GM21360 (cell line): ENCODE data around the gene WWC2.
"Not testable (repeated sequence)": the region's sequence is repeated elsewhere in the genome, so short reads cannot be mapped to it uniquely, and the experiment has no call there.

Source experiments
- ATAC-seq: cut with Tn5 transposase; IDR thresholded peaks from one replicate; pipeline ENCODE4 v1.9.1; 2021; ENCODE audit warnings: mild to moderate bottlenecking, moderate library complexity; ENCODE audit not compliant: unreplicated experiment

Gene WWC2

GRCh38 chr4:183139972-183140570 is 41.0 kb downstream of the WWC2 start:
- no peak for ATAC-seq

DNA sequence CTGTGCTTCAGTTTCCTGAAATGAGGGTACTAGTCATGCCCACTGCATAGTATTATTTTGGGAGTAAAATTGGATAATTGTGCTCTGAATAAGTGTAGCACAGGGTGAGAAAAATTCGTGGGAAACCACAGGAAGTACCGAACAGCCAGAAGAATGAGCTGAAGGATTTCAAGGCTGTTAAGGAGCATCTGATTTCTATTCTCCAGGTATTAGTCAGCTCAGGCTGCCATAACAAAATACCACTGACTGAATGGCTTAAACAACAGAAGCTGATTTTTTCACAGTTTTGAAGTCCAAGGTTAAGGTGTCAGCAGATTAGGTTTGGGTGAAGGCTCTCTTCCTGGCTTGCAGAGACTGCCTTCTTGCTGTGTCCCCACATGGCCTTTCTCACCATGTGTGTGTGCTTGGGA is 41.9 kb downstream of the WWC2 start:
- no peak for ATAC-seq

- no peak for ATAC-seq
Measured at GRCh38 chr4:183141997-183142396, 42.9 kb downstream of the WWC2 start.

DNA sequence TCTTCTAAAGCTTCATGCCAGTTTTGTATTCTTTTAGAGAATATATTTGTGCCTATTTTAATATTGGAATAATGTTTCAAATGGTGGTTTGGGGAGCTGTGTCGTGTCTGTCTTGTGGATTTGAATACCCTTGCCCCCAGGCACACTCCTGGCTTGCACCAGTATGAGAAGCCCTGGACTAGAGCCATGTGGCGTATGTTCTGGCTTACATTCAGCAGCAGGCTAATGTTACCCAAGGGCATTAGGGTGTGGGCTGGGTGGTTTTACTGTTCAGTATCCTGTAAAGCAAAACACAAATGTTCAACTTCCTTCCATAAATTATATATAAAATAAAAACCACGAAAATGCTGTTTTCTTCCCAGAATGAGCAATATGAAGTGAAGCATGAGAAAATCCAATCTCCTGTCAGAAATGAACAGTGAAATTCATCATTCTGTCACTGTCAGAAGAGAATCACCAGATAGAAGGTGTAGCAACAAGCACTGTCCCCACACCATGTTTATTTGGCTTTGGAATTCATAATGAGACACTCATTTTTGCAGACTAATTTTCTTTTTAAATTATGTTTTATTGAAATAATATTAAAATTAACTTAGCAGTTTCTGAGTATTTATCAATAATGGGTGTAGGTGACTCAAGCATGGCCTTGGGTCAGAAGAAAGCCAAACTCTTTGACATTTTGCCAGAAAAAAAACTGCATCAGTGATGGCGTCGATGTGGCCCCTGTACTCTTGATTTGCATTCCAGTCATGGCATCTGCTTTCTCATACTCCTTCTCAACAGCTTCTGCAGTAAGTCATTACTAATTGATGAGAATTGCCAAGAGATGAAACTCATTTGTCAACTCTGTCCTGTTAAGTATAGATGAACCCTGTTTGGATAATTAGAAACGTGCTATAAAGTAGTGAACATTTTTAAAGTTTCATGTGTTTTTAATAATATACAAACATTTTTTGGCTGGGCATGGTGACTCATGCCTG is 43.8 kb downstream of the WWC2 start:
- no peak for ATAC-seq

GRCh38 chr4:183144787-183145186 is 45.7 kb downstream of the WWC2 start:
- ATAC-seq: no peak

GRCh38 chr4:183145773-183146172 is 46.7 kb downstream of the WWC2 start:
- ATAC-seq: no peak

- no peak for ATAC-seq
Measured at GRCh38 chr4:183146478-183146877, 47.4 kb downstream of the WWC2 start.

DNA sequence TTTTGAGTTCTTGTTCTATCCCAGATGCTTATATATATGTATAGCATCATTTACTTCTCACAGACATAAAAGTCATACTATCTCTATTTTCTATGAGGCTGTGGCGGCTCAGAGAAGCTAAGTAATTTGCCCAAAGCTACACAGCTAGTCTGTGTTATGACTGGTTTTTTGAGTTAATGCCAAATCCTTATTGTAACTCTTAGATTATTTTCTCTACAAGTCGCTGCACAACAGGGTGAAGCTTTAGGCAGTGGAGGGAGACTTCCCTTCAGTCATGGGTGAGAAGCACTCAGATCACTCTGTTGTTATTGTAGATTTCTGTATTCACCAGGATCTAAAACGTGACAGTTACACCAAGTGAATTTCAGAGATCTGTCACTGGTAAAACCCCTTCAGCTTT is 48.1 kb downstream of the WWC2 start:
- ATAC-seq: no peak

- no peak for ATAC-seq
Measured at GRCh38 chr4:183147983-183148382, 48.9 kb downstream of the WWC2 start.

- ATAC-seq: no peak
Measured at GRCh38 chr4:183149616-183150539, 50.8 kb downstream of the WWC2 start.

DNA sequence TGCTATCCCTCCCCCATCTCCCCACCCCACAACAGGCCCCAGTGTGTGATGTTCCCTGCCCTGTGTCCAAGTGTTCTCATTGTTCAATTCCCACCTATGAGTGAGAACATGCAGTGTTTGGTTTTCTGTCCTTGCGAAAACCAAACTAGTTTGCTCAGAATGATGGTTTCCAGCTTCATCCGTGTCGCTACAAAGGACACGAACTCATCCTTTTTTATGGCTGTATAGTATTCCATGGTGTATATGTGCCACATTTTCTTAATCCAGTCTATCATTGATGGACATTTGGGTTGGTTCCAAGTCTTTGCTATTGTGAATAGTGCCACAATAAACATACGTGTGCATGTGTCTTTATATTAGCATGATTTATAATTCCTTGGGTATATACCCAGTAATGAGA is 51.6 kb downstream of the WWC2 start:
- ATAC-seq: not testable (repeated sequence)

DNA sequence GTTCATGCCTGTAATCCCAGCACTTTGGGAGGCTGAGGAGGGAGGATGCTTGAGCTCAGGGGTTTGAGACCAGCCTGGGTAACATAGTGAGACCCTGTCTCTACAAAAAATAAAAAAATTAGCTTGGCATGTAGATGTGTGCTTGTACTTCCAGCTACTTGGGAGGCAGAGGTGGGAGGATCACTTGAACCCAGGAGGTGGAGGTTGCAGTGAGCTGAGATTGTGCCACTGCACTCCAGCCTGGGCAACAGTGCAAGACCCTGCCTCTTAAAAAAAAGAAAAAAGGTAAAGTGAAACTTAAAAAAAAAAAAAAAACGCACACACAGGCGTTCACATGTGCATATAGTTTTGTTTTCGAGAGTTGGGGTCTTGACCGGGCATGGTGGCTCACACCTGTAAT is 53.2 kb downstream of the WWC2 start:
- ATAC-seq: not testable (repeated sequence)

DNA sequence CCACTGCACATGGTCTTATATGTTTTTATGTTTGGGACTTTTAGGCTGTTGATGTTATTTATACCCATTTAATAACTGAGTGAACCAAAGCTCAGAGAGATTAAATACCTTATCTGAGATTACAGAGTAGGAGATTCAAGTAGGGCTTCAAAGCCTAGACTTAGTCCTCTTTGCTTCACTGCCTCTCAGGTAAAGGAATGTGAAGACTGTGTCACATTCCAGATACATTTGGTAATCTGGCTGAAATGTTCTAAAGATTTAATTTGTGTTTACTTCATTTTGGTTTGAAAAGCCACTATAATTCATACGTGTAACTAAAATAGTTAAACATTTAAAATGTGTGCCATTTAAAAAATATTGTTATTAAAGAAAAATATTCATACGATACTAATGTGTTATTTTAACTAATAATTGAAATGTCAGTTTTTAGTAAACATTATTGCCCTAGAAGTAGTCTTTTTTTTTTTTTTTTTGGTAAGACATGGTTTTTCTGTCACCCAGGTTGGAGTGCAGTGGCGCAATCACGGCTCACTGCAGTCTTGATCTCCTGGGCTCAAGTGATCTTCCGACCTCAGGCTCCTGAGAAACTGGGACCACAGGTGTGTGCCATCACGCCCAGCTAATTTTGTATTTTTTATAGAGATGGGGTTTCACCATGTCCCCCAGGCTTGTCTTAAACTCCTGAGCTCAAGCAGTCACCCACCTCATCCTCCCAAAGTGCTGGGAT is 54.3 kb downstream of the WWC2 start:
- ATAC-seq: no peak

GRCh38 chr4:183154701-183155391 is 55.8 kb downstream of the WWC2 start:
- no peak for ATAC-seq

GRCh38 chr4:183155450-183156184 is 56.6 kb downstream of the WWC2 start:
- no peak for ATAC-seq

GRCh38 chr4:183157215-183157614 is 58.2 kb downstream of the WWC2 start:
- no peak for ATAC-seq

DNA sequence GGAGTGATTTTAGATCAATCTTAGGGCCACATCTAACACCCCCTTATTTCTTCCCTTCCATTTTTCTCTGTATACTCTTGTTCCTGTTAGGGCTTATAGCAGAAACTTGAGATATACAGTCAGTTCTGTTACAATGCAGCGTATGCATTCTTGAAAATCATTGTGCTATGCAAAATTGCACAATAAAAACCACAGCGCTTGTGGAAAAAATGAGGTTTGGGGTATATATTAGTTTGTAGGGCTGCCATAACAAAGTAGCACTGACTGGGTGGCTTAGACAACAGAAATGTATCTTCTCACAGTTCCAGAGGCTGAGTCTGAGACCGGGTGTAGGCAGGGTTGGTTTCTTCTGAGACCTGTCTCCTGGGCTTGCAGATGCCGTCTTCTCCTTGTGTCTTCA is 59.0 kb downstream of the WWC2 start:
- no peak for ATAC-seq

DNA sequence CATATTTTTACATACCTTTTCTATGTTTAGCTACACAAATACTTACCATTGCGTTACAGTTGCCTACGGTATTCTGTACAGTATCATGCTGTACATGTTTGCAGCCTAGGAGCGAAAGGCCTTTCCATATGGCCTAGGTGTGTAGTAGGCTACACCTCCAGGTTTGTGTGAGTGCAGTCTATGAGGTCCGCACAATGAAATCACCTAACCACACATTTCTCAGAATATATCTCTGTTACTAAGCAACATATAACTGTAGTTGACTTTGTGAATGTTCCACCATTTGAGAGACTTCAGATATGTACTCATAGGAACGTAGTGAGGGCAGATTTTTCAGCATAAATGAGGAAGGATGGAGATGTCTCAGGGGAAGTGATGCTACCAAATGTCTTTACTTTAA is 62.6 kb downstream of the WWC2 start:
- no peak for ATAC-seq

DNA sequence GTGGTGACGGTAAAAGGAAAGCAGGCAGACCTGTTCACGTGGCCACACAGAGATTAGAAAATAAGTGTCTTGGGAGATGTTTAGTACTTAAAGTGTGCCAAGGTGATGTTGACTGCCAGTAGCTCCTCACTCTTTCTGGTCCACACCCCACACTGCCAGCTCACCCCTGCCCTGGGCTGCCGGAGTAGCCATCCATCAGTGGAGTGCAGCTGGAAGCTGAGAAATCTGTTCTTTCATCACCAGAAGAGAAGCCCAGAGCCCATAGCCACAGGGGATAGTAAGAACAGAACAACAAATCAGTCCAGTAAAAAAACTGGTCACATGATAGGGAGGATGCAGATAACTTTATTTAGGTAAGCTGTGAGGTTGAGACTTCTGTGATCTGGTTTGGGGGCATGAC is 64.1 kb downstream of the WWC2 start:
- ATAC-seq: no peak
